Cardiac muscle cell (in vitro differentiated cells and primary cell): ENCODE data around the gene CDH5. TPM values are rescaled to one million over a fixed set of nuclear protein-coding genes. Genes with fewer than 3 reads are reported as not detected.

Experiments
- DNase-seq, 2 donors: peaks; one replicate each; pipeline versions ENCODE4 v3.0.0 to v3.0.0-alpha.2; 2010 to 2017; ENCODE audit warnings: low read depth in 1 of 2, low spot score in 1 of 2
- H3K27ac ChIP-seq: fragments of 200-600 bp; sonication (generic); 2 replicates; pipeline ENCODE4 v1.5.1; 2016
- H3K27me3 ChIP-seq: fragments of 200-600 bp; sonication (generic); 2 replicates; pipeline ENCODE4 v1.6.0; 2016; ENCODE audit warnings: control low read depth
- H3K36me3 ChIP-seq: fragments of 200-600 bp; sonication (generic); 2 replicates; pipeline ENCODE4 v1.5.1; 2016; ENCODE audit warnings: control low read depth
- H3K4me1 ChIP-seq: fragments of 200-600 bp; sonication (generic); 2 replicates; pipeline ENCODE4 v1.8.1; 2017; ENCODE audit warnings: low read depth, mild to moderate bottlenecking, mixed run types
- H3K4me3 ChIP-seq: fragments of 200-600 bp; sonication (generic); 2 replicates; pipeline ENCODE4 v1.5.1; 2016; ENCODE audit warnings: mild to moderate bottlenecking
- H3K9me3 ChIP-seq: fragments of 200-600 bp; sonication (generic); 2 replicates; pipeline ENCODE4 v1.5.1; 2017; ENCODE audit warnings: low read depth, mild to moderate bottlenecking, control low read depth
- polyA plus RNA-seq: library from polyadenylated mRNA; unstranded; fragments of >200 nt; fragmentation: Nextera tagmentation; extraction: Ambion mirVana; gene quantifications from 2 replicates; pipeline ENCODE4 v1.2.1, GENCODE V29; 2016
- total RNA-seq: library from RNA; depleted of rRNA; stranded (reverse); fragments of >200 nt; gene quantifications from 2 replicates; pipeline ENCODE4 v1.2.3, GENCODE V29; 2016
- TF ChIP-seq, protein P1 (sequence below): IDR thresholded peaks from 2 replicates; pipeline ENCODE4 v1.5.1; 2012; ENCODE audit warnings: low read depth, mild to moderate bottlenecking, low read length

CDH5 gene
- total and polyA plus RNA-seq, 2 experiments from 2014 or later, result 1.1 to 4.1 TPM

DNA sequence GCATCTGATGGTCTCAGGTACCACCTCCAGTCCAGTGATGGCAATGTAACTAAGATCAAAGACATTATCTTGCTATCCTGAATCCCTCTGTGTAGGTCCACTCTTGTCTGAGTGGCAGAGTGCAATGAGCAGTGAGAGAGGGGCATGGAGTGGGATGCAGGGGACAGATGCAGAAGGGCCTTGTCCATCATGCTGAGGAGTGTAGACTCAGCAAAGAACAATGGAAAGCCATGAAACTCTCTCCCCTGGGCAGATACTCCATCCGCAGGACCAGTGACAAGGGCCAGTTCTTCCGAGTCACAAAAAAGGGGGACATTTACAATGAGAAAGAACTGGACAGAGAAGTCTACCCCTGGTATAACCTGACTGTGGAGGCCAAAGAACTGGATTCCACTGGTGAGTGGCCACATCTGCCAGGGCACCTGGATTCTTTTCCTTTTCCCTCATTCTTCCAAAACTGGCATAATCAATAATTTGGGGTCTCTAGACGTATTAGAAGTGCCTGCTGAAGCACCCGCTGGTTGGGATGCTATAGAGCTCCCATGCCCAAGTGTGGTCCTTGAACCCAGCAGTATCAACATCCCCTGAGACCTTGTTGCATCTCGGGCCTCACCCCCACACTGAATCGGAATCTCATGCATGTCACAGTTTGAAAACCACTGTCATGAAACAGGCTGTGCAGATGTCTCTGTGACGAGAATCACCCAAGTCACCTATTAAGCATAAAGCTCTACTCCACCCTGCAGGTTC, 29.5 kb downstream of the CDH5 start:
- Histone ChIP-seq H3K4me3 (no peak overlapping the region), H3K36me3 (no peaks in the 10 kb centered on the region), H3K9me3 (no peaks in the 10 kb centered on the region), H3K4me1 (no peaks in the 10 kb centered on the region), H3K27ac (no peak overlapping the region), H3K27me3 (no peaks in the 10 kb centered on the region)
- TF ChIP-seq, protein P1, sequence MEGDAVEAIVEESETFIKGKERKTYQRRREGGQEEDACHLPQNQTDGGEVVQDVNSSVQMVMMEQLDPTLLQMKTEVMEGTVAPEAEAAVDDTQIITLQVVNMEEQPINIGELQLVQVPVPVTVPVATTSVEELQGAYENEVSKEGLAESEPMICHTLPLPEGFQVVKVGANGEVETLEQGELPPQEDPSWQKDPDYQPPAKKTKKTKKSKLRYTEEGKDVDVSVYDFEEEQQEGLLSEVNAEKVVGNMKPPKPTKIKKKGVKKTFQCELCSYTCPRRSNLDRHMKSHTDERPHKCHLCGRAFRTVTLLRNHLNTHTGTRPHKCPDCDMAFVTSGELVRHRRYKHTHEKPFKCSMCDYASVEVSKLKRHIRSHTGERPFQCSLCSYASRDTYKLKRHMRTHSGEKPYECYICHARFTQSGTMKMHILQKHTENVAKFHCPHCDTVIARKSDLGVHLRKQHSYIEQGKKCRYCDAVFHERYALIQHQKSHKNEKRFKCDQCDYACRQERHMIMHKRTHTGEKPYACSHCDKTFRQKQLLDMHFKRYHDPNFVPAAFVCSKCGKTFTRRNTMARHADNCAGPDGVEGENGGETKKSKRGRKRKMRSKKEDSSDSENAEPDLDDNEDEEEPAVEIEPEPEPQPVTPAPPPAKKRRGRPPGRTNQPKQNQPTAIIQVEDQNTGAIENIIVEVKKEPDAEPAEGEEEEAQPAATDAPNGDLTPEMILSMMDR, result no peak
- no peak for DNase-seq

DNA sequence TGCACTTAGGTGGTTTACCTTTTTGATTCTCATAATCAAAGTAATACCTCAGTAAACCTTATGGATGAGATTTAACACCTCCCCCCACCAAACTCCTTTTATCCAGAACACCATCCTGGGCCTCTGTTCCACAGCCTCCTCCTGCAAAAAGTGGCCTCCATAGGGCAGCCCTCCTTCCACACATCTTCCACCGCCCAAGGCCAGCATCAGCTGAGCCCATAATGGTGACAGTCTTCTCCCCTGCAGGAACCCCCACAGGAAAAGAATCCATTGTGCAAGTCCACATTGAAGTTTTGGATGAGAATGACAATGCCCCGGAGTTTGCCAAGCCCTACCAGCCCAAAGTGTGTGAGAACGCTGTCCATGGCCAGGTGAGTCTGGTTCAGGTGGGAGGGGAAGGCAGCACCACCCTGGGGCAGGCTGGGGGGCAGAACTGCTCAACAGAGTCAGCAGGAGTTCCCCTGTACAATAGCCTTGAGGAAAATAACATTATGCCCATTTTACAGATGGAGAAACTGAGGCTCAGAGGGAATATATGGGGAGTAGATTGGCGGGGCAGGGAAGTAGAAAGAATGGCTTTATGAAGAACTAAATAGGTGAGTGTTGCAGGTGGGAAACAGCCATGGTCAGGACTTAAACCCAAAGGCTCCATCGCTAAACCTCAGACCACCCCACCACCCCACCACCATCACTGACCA, 31.4 kb downstream of the CDH5 start:
- DNase-seq, result no peak
- TF ChIP-seq, protein P1, result no peak
- no peaks in the 10 kb centered on the region for H3K9me3 ChIP-seq
- no peaks in the 10 kb centered on the region for H3K4me1 ChIP-seq
- no peak overlapping the region for H3K27ac ChIP-seq
- no peak overlapping the region for H3K4me3 ChIP-seq
- H3K27me3 ChIP-seq, result no peaks in the 10 kb centered on the region
- H3K36me3 ChIP-seq, result no peaks in the 10 kb centered on the region

DNA sequence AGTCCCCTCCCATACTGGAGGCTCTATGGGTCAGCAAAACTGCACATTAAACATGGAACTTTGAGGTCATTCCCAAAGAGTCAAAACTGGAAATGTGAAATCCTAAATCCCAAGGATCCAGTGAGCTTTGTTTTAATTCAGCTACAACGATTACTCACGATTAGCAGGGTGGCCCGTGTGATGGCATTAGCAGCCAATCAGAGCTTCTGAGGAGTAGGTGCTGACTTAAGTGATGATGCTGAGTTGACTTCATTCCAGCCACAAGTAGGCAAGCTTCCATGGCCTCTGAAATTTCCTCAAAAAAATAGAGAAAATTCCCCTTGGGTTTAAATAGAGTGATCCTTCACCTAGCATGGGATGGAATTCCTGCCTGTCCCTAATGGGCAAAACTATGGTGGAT, 32.5 kb downstream of the CDH5 start:
- TF ChIP-seq, protein P1, result no peak
- no peaks in the 10 kb centered on the region for H3K27me3 ChIP-seq
- no peaks in the 10 kb centered on the region for H3K9me3 ChIP-seq
- H3K27ac ChIP-seq, result no peak overlapping the region
- no peaks in the 10 kb centered on the region for H3K4me1 ChIP-seq
- peak in 1 of 2 donors; percentile 63 for DNase-seq
- H3K36me3 ChIP-seq, result no peaks in the 10 kb centered on the region
- H3K4me3 ChIP-seq, result no peak overlapping the region

DNA sequence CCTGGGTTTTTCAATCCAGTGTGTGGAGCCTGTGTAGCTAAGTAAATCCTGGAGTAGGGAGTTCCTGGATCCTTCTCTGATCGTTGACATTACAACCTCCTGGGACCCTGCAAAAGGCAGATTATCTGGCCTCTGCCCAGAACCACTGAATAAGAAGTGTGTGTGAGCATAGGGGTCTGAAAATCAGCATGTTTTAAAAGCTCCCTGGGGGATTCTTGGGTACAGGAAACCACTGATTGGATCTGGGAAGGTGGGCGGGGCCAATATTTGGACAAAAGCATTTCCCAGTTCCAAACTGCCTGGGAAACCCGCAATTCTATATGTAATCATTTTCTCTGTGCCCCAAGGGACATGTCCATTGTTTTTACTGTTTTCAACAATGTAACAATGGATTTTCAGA, 33.4 kb downstream of the CDH5 start:
- TF ChIP-seq, protein P1, result no peak
- DNase-seq, result peak in 1 of 2 donors; percentile 77
- Histone ChIP-seq H3K27ac (no peak overlapping the region), H3K4me3 (no peak overlapping the region), H3K4me1 (no peaks in the 10 kb centered on the region), H3K36me3 (no peaks in the 10 kb centered on the region), H3K9me3 (no peaks in the 10 kb centered on the region), H3K27me3 (no peaks in the 10 kb centered on the region)

DNA sequence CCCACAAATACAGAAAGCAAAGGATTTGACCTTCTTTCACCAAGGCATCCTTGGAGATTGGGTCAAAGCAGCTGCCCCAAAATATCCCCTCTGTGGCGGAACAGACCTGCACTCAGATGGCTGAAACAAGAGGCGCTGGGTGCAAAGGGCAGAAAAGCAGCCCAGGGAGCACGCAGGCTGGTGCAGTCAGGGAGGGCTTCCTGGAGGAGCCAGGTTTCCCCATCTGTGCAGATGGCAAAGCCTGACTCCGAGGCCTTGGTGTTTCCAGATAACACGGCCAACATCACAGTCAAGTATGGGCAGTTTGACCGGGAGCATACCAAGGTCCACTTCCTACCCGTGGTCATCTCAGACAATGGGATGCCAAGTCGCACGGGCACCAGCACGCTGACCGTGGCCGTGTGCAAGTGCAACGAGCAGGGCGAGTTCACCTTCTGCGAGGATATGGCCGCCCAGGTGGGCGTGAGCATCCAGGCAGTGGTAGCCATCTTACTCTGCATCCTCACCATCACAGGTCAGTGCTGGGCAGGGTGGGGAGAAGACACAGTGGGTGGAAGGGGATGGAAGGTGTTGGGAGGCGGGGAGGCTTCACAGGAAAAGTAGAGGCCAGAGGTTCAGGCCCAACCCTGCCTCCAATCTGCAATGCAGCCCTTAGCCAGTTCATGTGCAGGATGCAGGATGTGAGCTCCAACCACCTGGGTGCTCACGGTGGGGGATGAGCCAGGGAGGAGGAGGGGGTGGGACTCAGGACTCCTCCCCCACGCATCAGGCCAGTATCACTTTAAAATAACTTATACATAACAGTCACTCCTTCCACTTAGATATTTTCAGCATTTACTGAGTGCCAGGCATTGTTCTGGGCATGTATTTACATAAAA, 34.3 kb downstream of the CDH5 start:
- DNase-seq, result no peak
- Histone ChIP-seq H3K36me3 (no peaks in the 10 kb centered on the region), H3K27me3 (peaks cover under 1% of the 10 kb centered on the region), H3K4me3 (no peak overlapping the region), H3K4me1 (no peaks in the 10 kb centered on the region), H3K9me3 (no peaks in the 10 kb centered on the region), H3K27ac (no peak overlapping the region)
- TF ChIP-seq, protein P1, result no peak
